GM18502 (cell line): ENCODE results near the gene INTS2.
"Not testable (repeated sequence)": the region's sequence is repeated elsewhere in the genome, so short reads cannot be mapped to it uniquely, and the experiment has no call there.

Experiments used
- ATAC-seq: cut with Tn5 transposase; IDR thresholded peaks from one replicate; pipeline ENCODE4 v1.9.1; 2021; ENCODE audit warnings: mild to moderate bottlenecking; ENCODE audit not compliant: unreplicated experiment, poor library complexity

INTS2 gene

DNA sequence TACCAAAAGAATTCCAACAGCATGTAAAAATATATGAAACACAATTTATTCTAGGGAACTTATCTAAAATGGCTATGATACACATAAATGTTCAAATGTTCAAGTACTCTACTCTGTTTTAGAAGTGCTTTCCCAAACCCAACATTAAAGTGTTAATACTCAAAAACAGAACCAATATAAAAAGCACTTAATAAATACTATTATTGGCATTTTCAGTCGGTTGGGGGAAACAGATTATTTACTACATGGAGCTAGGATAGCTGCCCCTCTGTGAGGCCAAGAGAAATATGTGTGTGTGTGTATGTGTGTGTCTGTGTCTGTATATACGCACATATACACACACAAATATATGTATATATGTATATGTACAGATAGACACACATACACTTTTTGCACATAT, 32.4 kb downstream of the INTS2 start:
- ATAC-seq = no peak

- not testable (repeated sequence) for ATAC-seq
Measured at GRCh38 chr17:61894310-61894709, 33.5 kb downstream of the INTS2 start.

- ATAC-seq = not testable (repeated sequence)
Measured at GRCh38 chr17:61887733-61888132, 40.0 kb downstream of the INTS2 start.

- not testable (repeated sequence) for ATAC-seq
Measured at GRCh38 chr17:61885865-61886264, 41.9 kb downstream of the INTS2 start.

- ATAC-seq = no peak
Measured at GRCh38 chr17:61884864-61885263, 42.9 kb downstream of the INTS2 start.

DNA sequence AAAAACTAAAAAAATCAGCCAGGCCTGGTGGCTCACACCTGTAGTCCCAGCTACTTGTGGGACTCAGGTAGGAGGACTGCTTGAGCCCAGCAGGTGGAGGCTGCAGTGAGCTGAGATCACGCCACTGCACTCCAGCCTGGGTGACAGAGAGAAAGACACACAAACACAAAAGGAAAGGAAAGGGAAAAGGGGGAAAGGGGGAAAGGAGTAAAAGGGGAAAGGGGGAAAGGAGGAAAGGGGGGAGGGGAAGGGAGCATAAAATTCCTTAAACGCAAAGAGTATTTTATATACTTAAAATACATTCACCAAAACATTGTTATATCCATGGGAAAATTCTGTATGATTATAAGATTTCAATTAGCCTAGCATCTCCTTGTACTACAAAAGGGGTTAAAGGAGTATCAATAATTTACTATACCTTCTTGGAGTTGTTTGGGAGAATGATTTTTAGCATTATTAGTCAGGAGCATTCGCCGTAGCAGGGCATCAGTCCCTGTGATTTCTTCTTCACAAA, 47.1 kb downstream of the INTS2 start:
- ATAC-seq = no peak

GRCh38 chr17:61878984-61879612, 48.7 kb downstream of the INTS2 start:
- ATAC-seq = no peak

DNA sequence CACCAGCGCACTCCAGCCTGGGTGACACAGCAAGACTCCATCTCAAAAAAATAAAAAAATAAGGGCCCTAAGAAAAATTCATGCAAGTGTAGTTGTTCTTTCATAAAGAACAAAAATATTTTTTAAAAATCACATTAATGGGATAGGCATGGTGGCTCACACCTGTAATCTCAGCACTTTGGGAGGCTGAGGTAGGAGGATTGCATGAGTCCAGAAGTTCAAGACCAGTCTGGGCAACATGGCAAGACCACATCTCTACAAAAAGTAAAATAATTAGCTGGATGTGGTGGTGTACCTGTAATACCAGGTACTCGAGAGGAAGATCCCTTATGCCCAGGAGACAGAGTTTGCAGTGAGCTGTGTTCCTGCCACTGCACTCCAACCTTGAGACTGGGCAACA, 49.3 kb downstream of the INTS2 start:
- no peak for ATAC-seq

DNA sequence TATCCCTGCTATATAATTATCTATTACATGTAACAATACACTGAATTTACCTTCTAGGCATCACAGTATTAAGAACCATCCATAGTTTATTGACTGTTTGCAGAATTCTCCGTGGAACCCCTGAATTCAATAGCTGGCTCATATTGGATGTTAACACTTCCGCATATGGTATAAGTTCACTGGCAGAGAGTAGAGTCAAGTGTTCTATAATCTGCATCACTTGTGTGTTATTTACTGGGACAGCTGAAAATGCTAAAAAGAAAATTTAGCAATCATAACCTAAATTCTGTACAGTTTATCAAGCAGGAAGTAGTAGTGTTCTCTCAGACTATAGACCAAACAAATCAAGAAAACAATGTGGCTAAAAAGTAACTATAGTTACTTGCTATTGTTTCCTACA, 49.9 kb downstream of the INTS2 start:
- no peak for ATAC-seq

DNA sequence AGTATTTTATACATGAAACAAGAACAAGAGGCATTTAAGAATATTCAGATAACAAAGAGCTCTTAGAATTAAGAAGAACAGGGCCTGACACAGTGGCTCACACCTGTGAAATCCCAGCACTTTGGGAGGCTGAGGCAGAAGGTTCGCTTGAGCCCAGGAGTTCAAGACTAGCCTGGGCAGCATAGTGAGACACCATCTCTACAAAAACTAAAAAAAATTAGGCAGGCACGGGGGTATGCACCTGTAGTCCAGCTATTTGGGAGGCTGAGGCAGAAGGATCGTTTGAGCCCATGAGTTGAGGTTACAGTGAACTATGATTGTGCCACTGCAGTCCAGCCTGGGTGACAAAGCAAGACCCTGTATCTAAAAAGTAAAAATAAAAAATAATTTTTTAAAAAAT, 52.0 kb downstream of the INTS2 start:
- no peak for ATAC-seq

DNA sequence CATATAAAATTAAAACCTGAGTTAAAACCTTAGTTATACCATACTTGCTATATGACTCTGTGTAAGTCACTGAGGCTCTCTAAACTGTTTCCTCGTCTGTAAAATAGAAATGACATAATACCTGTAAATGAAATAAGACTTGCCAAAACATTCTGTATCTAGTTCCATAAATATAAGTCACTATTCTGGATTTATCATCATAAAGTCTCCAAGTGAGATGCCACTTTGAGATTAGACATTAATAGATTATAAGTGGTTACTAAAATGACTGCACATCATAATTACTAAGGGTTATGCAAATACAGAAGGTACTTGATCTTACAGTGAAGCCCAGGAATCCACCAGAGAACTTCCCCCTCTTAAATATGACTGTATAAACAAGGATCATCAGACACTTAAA, 52.5 kb downstream of the INTS2 start:
- no peak for ATAC-seq

DNA sequence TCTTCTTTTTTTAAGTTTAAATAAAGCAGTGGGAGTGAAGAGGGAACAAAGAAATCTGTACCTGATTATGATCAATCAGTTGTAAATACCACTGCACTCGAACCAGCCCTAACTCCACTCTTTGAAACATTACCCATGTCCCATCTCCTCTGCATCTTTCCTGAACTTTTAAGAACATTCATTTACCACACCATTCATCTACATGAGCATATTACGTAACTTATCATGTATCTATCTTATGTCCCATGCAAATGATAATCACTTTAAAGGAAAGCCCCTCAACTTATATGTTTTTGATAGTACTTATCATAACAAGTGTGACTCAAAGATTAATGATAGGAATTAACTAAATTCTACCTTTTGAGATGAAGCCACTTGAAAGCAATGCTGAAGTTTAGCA, 53.7 kb downstream of the INTS2 start:
- no peak for ATAC-seq

- ATAC-seq = no peak
Measured at GRCh38 chr17:61872099-61872498, 55.7 kb downstream of the INTS2 start.

DNA sequence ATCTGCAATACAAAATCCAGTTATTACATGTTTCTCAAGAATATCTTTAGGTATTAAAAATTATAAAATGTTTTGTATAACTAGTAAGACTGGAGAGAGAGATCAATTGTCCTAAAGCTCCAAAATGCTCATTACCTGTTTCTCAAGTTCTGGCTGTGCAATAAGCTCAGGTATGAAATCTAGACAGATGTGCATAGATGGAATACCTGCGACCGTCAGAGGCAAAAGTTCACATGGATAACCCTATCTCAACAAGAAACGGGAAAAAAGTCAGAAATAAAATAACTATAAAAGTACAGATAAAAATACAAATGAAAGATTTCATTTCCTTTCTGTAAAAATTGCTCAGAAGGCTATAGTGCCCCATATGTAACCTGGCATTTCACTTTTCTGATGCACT, 58.6 kb downstream of the INTS2 start:
- ATAC-seq = no peak

- ATAC-seq = no peak
Measured at GRCh38 chr17:61868074-61868473, 59.7 kb downstream of the INTS2 start.

GRCh38 chr17:61867033-61867432, 60.7 kb downstream of the INTS2 start:
- ATAC-seq = no peak

DNA sequence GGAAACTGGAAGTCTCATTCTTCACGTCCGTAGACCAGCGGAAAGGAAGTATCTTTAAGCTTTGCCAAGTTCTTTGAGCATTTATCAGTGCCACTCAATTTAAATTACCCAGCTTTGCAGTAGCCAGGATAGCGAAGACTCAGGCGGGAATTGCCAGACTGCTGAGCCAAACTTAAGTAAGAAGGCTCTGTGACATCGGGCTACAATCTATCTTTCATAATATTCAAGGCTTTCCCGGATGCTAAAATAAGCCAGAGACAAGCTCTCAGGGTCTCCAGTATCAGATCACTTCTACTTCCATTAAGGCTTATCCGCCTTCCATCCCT, 64.0 kb downstream of the INTS2 start:
- peak; percentile 20 for ATAC-seq

DNA sequence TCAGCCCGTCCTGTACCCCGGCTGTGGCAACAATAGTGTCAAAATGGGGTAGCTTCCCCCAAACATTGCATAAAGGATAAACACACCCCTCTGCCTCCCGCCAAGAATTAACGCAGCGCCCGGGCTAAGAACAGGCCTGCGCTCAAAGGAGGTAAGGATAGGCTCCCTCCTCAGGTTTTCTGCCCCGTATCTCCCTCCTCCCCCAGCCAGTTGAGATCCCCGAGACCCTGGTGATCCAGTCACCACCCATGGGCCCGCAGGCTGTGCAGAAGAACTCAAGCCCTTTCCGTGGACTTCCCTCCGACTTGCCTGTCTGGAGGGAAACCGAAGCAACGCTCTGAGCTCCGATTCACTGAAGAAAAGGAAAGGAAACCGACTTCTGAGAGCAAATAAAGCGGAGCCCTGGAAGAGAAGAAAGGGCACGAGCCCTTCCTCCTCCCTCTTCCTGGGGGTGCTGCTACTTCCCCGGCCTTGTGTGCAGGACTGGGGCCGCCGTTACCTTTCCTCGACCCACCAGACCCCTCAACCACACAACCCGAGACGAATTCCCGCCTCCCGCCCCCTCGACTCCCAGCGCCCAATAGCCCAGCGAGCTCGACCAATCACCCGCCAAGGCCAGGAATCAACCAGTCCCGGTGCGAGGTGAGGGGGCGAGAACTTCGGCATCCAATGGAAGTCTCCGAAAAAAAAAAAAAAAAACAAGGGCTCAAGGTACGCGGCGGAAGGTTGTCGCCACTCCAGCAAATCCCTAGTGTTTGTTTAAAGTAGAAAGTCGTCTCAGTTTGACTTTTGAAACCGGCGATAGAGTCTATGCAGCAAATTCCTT, 64.6 kb downstream of the INTS2 start, which contains the start of gene BRIP1:
Gene BRIP1 (minus strand): TSS at position 554 of the 826 bp plus-strand sequence. CDS start 1,989 bp downstream, outside the sequence.
- ATAC-seq = peak; percentile 93

DNA sequence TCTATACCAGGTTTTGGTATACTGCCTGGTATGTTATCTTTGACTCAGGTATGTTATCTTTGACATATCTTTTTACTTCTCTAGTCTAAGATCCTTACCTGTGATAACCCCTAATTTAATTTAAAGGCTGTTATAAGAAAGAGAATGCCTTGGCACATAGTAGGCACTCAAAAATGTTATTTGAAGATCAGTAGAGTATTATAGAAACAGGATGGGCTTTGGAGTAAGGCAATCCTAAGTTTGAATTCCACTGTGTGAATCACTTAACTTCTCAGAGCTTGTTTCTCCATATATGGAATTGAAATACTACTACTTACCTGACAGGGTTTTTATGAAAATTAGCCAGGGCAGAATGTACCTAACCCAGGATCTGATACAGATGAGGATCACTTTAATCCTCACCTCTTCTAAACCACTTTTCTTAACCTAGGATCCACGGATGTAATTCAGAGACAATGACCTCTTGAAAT, 65.6 kb downstream of the INTS2 start:
- ATAC-seq = no peak

DNA sequence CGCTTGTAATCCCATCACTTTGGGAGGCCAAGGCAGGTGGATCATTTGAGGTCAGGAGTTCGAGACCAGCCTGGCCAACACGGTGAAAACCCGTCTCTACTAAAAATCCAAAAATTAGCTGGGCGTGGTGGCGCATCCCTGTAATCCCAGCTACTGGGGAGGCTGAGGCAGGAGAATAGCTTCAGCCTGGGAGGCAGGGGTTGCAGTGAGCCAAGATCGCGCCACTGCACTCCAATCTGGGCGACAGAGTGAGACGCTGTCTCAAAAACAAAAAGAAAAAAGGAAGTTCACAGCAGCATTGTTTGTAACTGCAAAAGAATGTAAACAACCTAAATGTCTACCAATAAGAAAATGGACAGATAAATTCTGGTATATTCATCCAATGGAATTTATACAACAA, 67.4 kb downstream of the INTS2 start:
- ATAC-seq = not testable (repeated sequence)

GRCh38 chr17:61856035-61856434, 71.7 kb downstream of the INTS2 start:
- no peak for ATAC-seq

DNA sequence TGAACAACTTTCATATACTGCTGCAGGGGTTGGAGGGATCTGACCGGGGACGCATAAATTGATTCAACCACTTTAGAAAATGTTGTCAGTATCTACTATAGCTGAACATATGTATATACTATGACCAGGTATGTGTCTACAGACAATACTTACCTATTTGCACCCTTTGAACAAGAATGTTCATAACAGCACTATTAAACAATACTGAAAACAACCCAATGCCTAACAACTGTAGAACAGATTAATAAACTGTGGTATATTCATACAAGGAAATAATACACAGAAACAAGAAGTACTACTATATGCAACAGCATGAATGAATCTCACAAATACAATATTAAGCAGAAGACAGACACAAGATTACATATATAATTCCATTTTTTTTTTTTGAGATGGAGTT, 74.9 kb downstream of the INTS2 start:
- ATAC-seq = no peak
